RWPE1 (cell line): ENCODE results near the gene HSBP1L1.

ENCODE experiments used
- CTCF ChIA-PET: fragments of 350-600 bp; sonication (Branson Sonifier 250); formaldehyde crosslinking; extraction: SDS; loops from one replicate; lab custom pipeline; 2021; lab: Yijun Ruan, JAX
- POLR2A ChIA-PET: fragments of 400-600 bp; formaldehyde crosslinking; extraction: SDS; loops from one replicate; lab custom pipeline; 2020; ENCODE audit warnings: antibody characterized with exemption; ENCODE audit not compliant: low non-redundant PET; lab: Yijun Ruan, JAX
- DNase-seq: peaks from one replicate; pipeline ENCODE4 v3.0.0; 2012; ENCODE audit warnings: low spot score
- H3K27ac ChIP-seq: fragments of 450-650 bp; 2 replicates; pipeline ENCODE4 v1.5.1; 2017
- TF ChIP-seq, protein P1 (sequence below): fragments of 450-650 bp; conservative IDR thresholded peaks from 2 replicates; pipeline ENCODE4 v1.5.1; 2017; ENCODE audit warnings: low read depth, mild to moderate bottlenecking

Gene HSBP1L1

DNA sequence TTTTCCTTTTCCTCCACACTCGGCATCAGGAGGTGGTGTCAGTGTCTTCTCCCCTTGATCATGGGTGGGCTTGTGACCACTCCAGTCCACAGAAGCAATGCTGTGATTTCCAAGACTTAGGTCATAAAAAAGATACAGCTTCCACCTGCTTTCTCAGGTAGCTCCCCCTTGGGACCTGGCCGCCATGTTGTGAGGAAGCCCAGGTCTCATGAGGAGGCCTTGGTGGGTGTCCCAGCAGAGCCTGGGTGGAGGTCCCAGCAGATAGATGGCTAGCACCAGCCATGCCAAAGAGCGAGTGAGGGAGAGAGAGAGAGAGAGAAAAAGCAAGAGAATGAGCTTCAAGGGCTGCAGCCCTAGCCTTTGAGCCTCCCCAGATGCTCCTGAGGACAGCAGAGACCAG, 28.9 kb upstream of the HSBP1L1 start:
- POLR2A ChIA-PET: no interaction called here
- CTCF ChIA-PET: no interaction called here
- no peak overlapping the region for H3K27ac ChIP-seq
- TF ChIP-seq, protein P1, sequence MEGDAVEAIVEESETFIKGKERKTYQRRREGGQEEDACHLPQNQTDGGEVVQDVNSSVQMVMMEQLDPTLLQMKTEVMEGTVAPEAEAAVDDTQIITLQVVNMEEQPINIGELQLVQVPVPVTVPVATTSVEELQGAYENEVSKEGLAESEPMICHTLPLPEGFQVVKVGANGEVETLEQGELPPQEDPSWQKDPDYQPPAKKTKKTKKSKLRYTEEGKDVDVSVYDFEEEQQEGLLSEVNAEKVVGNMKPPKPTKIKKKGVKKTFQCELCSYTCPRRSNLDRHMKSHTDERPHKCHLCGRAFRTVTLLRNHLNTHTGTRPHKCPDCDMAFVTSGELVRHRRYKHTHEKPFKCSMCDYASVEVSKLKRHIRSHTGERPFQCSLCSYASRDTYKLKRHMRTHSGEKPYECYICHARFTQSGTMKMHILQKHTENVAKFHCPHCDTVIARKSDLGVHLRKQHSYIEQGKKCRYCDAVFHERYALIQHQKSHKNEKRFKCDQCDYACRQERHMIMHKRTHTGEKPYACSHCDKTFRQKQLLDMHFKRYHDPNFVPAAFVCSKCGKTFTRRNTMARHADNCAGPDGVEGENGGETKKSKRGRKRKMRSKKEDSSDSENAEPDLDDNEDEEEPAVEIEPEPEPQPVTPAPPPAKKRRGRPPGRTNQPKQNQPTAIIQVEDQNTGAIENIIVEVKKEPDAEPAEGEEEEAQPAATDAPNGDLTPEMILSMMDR: no peak
- no peak for DNase-seq

DNA sequence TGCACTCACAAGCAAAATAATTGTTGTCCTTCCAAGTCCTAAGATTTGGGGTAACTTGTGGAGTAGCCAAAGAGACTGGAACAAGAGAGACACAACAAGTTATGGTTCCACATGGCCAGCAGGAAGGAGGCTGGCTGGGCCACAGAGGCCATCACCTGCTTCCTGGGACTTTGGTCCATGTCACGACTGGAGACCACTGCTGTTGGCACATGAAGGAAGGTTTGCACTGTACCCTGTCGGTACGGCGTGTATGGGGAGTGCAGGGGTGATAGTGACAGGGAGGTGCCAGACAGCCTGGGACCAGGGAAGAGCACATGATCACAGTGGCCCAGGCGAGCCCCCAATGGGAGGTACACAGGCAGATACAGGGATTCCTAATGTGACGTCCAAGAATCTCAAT, 28.5 kb upstream of the HSBP1L1 start:
- ChIA-PET POLR2A (no interaction called here), CTCF (no interaction called here)
- TF ChIP-seq, protein P1: no peak

DNA sequence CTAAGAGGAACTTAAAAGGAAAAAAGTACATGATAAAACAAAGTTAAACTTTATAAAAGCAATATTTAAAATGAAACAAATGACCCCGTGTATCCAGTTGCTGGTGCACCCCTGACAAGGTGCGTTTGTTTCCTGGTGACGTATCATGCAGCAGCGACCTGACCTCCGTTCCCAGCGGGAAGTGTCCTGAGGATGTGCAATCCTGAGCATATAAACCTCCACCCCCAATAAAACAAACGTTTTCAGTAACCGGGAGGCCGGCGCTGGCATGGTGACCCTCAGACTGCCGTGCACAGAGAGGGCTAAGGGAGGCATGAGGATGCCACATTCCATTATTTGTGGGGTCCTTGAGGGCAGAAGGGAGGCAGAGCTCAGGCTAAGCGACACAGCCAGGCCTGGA, 27.8 kb upstream of the HSBP1L1 start:
- CTCF ChIA-PET: no interaction called here
- POLR2A ChIA-PET: no interaction called here

More for the DNA sequence above, 28.5 kb upstream of the HSBP1L1 start:
- DNase-seq: no peak
- no peak overlapping the region for H3K27ac ChIP-seq

DNA sequence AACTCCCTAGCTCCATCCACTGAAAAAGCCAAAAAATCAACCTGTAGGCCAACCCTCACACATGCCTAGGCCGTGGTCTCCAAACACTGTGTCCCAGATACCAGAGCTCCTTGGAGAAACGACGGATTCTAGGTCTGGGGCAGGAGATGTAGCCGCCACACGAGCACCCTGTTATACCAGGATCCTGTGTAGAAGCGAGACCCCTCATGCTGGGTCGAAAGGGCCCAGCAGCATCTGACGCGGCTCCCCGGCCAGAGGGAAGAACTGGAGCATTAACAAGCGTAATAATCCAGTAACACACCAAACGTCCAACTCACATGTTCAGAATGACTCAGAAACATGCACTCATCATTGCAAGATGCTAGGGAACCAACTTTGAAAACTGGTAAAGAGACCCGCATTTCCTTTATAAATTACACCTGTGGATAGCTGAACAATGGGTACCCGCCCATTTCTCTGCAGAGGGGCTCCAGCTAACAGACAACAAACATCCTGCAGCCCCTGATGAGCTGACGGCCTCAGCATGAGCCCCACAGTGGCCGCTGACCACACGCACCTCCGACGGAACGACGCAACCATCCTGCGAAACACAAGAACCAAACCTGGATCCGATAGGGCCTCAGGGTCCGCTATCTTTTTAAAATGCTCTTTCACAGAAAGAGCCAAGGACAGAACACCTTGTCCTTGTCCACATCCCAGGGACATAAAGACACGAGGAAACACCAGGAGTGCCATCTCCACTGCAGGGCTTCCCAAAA, 27.2 kb upstream of the HSBP1L1 start:
- CTCF ChIA-PET: no interaction called here
- POLR2A ChIA-PET: no interaction called here
- TF ChIP-seq, protein P1: no peak
- H3K27ac ChIP-seq: no peak overlapping the region
- no peak for DNase-seq

More for the DNA sequence above, 27.8 kb upstream of the HSBP1L1 start:
- H3K27ac ChIP-seq: no peak overlapping the region
- no peak for DNase-seq
- TF ChIP-seq, protein P1: no peak

DNA sequence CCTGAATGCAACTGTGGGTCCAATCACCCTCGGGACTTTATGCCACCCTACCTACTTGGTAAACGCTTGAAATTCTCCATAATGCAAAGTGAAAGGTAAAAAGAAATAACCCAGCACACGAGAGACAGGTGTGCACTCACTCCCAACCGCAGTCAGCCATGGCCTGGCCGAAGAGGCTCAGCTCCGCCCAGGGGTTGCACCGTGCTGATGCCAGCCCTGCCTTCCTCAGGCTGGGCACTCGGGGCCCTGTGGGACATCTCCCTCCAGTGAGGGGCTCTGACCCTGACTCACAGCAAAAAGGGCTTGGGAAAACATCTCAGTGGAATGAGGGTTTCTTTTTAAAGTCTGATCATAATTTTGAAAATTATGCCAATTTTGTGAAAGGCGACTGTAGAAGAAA, 26.2 kb upstream of the HSBP1L1 start:
- CTCF ChIA-PET: no interaction called here

DNA sequence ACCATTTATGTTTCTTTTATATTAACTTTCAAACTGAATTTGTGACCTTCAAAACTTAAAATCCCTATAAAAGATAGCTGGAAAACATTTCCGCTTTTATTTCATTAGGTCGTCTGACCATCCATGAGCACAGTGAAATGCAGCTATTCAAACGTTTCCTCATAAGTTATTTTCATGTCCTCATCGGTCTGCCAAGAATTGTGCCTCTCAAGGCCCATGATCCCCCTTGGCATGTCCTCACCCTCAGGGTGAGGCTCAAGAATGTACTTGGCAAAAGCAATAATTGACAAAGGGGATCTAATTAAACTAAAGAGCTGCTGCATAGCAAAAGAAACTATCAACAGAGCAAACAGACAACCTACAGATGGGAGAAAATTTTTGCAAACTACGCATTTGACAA, 25.3 kb upstream of the HSBP1L1 start:
- no peak overlapping the region for H3K27ac ChIP-seq
- DNase-seq: no peak
- ChIA-PET POLR2A (no interaction called here), CTCF (no interaction called here)
- TF ChIP-seq, protein P1: no peak

More for the DNA sequence above, 26.2 kb upstream of the HSBP1L1 start:
- POLR2A ChIA-PET: no interaction called here
- no peak for DNase-seq
- TF ChIP-seq, protein P1: no peak
- H3K27ac ChIP-seq: no peak overlapping the region
